Skeletal muscle satellite cell (primary cell): ENCODE results near the gene RUFY4.
"Not testable (repeated sequence)": the region's sequence is repeated elsewhere in the genome, so short reads cannot be mapped to it uniquely, and the experiment has no call there.

Experiments used
- H3K27me3 ChIP-seq: 2 replicates; pipeline ENCODE4 v1.7.0; 2013; ENCODE audit warnings: low read length; ENCODE audit not compliant: control insufficient read depth, insufficient read depth
- H3K36me3 ChIP-seq: 2 replicates; pipeline ENCODE4 v1.7.0; 2013; ENCODE audit warnings: mild to moderate bottlenecking, control low read depth, low read length; ENCODE audit not compliant: insufficient read depth
- H3K4me1 ChIP-seq: 2 replicates; pipeline ENCODE4 v1.7.0; 2013; ENCODE audit warnings: low read length; ENCODE audit not compliant: control insufficient read depth, insufficient read depth
- H3K4me2 ChIP-seq: 2 replicates; pipeline ENCODE4 v1.7.0; 2013; ENCODE audit warnings: mild to moderate bottlenecking, low read length
- H3K4me3 ChIP-seq: 2 replicates; pipeline ENCODE4 v1.7.0; 2013; ENCODE audit warnings: low read length
- H3K9ac ChIP-seq: 2 replicates; pipeline ENCODE4 v1.7.0; 2013; ENCODE audit warnings: mild to moderate bottlenecking, low read depth, low read length, moderate library complexity
- H3K9me3 ChIP-seq: replicated peaks from 2 replicates; pipeline ENCODE4 v1.7.0; 2013; ENCODE audit warnings: mild to moderate bottlenecking, control low read depth, low read length

The RUFY4 gene

DNA sequence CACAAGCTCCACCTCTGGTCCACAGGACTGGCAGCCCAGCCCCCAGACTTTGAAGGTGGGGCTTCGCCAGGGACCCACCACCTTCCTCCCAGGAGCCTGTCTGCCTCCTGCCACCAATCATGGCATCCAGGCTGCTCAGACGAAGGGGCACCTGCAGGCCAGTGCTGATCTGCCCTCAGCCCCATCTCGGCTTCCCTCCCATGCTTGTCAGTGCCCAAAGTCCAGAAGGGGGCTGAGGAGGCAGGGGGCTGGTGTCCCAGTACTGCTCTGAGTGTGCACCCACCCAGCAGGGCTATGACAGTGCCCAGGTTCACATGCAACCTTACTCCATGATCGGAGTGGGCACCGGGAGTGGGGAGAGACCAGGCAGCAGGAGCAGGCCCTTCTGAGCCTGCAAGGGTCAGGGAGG lies 25.3 kb upstream of the RUFY4 start:
- Histone ChIP-seq H3K9ac (no peak overlapping the region), H3K4me1 (no peaks in the 10 kb centered on the region), H3K9me3 (no peaks in the 10 kb centered on the region), H3K36me3 (no peaks in the 10 kb centered on the region), H3K4me2 (no peak overlapping the region), H3K4me3 (no peak overlapping the region), H3K27me3 (peaks cover 58% of the 10 kb centered on the region)

- H3K27me3 ChIP-seq = peaks cover 55% of the 10 kb centered on the region
- not testable (repeated sequence) for H3K9ac ChIP-seq, H3K4me2 ChIP-seq, H3K9me3 ChIP-seq, H3K4me3 ChIP-seq, H3K4me1 ChIP-seq, H3K36me3 ChIP-seq
Observed at GRCh38 chr2:218044599-218044998, 24.5 kb upstream of the RUFY4 start.

- H3K9ac ChIP-seq = no peak overlapping the region
- no peaks in the 10 kb centered on the region for H3K4me1 ChIP-seq
- no peak overlapping the region for H3K4me2 ChIP-seq
- no peaks in the 10 kb centered on the region for H3K36me3 ChIP-seq
- H3K4me3 ChIP-seq = no peak overlapping the region
- peaks cover 48% of the 10 kb centered on the region for H3K27me3 ChIP-seq
- H3K9me3 ChIP-seq = no peaks in the 10 kb centered on the region
Observed at GRCh38 chr2:218046238-218046637, 22.8 kb upstream of the RUFY4 start.

DNA sequence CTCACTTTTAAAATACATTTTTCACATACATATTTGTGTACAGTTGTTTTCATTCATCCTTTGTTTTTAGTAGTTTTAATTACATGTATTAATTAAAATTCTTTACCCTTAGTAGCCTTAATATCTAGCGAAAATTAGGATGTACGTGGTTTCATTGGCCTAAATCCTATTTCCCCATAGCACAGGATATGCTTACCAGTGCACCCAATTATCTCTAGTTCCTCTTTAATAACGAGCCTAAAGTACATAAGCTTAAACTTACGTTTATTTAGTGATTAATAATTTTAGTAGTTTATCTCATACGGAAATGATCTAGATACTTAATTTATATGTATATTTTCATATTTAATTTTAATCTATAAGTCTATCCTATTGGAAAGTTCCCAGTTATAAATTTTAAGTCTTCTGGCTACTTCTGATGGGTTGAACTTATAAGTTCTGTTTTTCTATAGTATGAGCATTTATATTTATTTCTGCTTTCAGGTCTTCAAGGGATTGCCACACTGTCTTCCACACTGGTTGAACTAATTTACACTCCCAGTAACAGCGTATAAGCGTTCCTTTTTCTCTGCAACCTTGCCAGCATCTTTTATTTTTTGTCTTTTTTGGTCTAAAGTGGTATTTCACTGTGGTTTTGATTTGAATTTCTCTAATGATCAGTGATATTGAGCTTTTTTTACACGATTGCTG lies 21.4 kb upstream of the RUFY4 start:
- no peaks in the 10 kb centered on the region for H3K4me1 ChIP-seq
- no peak overlapping the region for H3K4me2 ChIP-seq
- H3K36me3 ChIP-seq = no peaks in the 10 kb centered on the region
- no peak overlapping the region for H3K4me3 ChIP-seq
- H3K9ac ChIP-seq = no peak overlapping the region
- peaks cover 40% of the 10 kb centered on the region for H3K27me3 ChIP-seq
- H3K9me3 ChIP-seq = no peaks in the 10 kb centered on the region

- Histone ChIP-seq H3K4me3 (no peak overlapping the region), H3K9ac (no peak overlapping the region), H3K36me3 (no peaks in the 10 kb centered on the region), H3K27me3 (peaks cover 49% of the 10 kb centered on the region), H3K4me1 (no peaks in the 10 kb centered on the region), H3K9me3 (no peaks in the 10 kb centered on the region), H3K4me2 (no peak overlapping the region)
Observed at GRCh38 chr2:218051903-218052302, 17.1 kb upstream of the RUFY4 start.

GRCh38 chr2:218059289-218059688 lies 9.8 kb upstream of the RUFY4 start:
- no peaks in the 10 kb centered on the region for H3K4me1 ChIP-seq
- H3K36me3 ChIP-seq = no peaks in the 10 kb centered on the region
- H3K9ac ChIP-seq = no peak overlapping the region
- no peak overlapping the region for H3K4me2 ChIP-seq
- no peak overlapping the region for H3K4me3 ChIP-seq
- H3K9me3 ChIP-seq = no peaks in the 10 kb centered on the region
- peaks cover 67% of the 10 kb centered on the region for H3K27me3 ChIP-seq

DNA sequence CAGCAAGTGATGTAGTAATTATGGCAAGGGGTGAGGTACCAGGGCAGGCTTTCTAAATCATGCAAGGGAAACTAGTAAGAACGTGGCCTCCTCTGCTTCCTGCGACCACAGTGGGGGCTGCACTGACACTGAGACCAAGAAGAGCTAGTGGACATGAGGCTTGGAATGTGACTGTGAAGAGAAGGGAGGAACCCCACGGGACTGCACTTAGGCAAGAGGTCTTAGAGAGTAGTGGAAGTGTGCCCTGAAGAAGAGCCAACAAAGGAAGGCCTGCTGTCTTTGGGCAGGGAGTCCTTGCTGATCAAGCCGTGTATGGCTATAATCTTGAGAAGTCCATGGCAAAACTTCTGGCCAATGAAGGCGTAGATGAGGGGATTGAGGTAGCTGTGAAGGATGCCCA lies 8.9 kb upstream of the RUFY4 start:
- Histone ChIP-seq H3K4me2 (no peak overlapping the region), H3K27me3 (peaks cover 67% of the 10 kb centered on the region), H3K36me3 (no peaks in the 10 kb centered on the region), H3K9me3 (no peaks in the 10 kb centered on the region), H3K4me3 (no peak overlapping the region), H3K4me1 (no peaks in the 10 kb centered on the region), H3K9ac (no peak overlapping the region)

GRCh38 chr2:218060950-218061660 lies 7.9 kb upstream of the RUFY4 start:
- Histone ChIP-seq H3K4me2 (no peak overlapping the region), H3K36me3 (no peaks in the 10 kb centered on the region), H3K27me3 (peaks cover 66% of the 10 kb centered on the region), H3K9ac (no peak overlapping the region), H3K4me1 (no peaks in the 10 kb centered on the region), H3K9me3 (no peaks in the 10 kb centered on the region), H3K4me3 (no peak overlapping the region)

GRCh38 chr2:218063486-218063885 lies 5.6 kb upstream of the RUFY4 start:
- no peaks in the 10 kb centered on the region for H3K9me3 ChIP-seq
- peaks cover 63% of the 10 kb centered on the region for H3K27me3 ChIP-seq
- no peak overlapping the region for H3K4me3 ChIP-seq
- H3K9ac ChIP-seq = no peak overlapping the region
- H3K4me1 ChIP-seq = no peaks in the 10 kb centered on the region
- no peak overlapping the region for H3K4me2 ChIP-seq
- no peaks in the 10 kb centered on the region for H3K36me3 ChIP-seq

DNA sequence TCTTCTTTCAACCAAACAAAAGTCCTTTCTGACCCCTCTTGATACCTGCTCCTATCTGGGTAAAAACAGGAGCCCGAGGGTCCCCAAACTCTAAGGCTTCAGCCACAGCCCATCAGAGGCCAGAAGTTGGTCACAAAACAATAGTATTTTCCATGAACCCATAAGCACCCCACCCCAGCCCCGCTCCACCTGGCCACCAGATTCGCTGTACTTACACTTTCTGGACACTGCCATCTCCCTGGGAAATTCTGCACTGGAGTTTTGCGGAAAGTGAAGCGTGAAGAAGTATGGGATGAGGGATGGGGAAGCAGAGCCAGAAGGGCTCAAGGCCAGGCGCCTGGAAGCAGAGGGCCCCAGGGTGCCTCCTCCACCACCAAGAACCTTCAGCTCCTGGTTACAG lies 5.2 kb upstream of the RUFY4 start:
- no peaks in the 10 kb centered on the region for H3K4me1 ChIP-seq
- no peaks in the 10 kb centered on the region for H3K9me3 ChIP-seq
- no peak overlapping the region for H3K9ac ChIP-seq
- peaks cover 59% of the 10 kb centered on the region for H3K27me3 ChIP-seq
- H3K4me2 ChIP-seq = no peak overlapping the region
- H3K4me3 ChIP-seq = no peak overlapping the region
- no peaks in the 10 kb centered on the region for H3K36me3 ChIP-seq

DNA sequence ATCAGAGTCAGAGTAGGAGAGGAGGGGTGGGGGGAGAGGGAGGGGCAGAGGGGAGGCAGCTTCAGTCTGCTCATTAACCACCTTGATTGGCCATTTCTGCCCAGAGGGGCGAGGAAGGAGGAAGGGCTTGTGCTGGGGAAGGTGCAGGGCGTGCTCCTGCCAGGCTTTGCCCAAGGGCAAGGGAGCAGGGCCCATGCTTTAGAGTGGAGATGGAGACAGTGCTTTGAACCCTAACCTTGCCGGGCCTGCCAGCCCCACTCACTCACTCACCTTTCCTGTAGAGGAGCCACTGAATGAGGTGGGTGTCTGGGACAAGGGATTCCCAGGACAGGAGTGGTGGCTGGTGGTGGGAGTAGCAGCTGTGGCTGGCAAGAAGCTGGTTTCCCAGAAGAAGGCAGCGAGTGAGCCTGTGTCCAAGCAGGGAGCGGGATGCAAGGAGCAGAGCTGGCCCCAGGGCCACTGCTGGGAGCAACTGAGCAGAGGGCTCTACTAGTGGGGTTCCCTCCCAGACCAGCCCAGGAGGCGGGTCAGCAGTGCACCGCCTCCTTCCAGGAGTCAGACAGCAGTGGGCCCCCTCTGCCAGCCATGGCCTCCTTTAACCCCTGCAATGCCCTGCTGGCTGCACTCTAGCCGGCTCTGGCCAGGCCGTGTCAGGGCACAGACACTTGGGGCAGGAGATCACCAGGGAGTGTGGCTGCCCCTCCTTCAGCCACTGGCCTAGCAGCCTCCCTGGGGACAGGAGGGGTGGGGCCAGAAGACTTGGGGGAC lies 3.6 kb upstream of the RUFY4 start:
- no peaks in the 10 kb centered on the region for H3K9me3 ChIP-seq
- no peak overlapping the region for H3K4me3 ChIP-seq
- H3K4me1 ChIP-seq = no peaks in the 10 kb centered on the region
- H3K9ac ChIP-seq = no peak overlapping the region
- H3K27me3 ChIP-seq = peaks cover 54% of the 10 kb centered on the region
- H3K4me2 ChIP-seq = no peak overlapping the region
- H3K36me3 ChIP-seq = no peaks in the 10 kb centered on the region
